ENCODE data around the gene CGB8. TPM values are rescaled to one million over a fixed set of nuclear protein-coding genes. Genes with fewer than 3 reads are reported as not detected.

Gene CGB8
- total RNA-seq, 1 donor from 2014 or later: not detected

GRCh38 chr19:48999481-49000325 is 49.2 kb downstream of the CGB8 start:
- peak in 1 of 2 experiments; percentile 71 for DNase-seq (ENCODE audit: low spot score in 2 of 2, unreplicated experiment in 2 of 2)
- Mint-ChIP-seq H3K27ac (peak overlapping the region; percentile 12), H3K27me3 (ENCODE audit: low read depth) (no peaks in the 10 kb centered on the region), H3K9me3 (no peaks in the 10 kb centered on the region), H3K36me3 (peaks cover 15% of the 10 kb centered on the region), H3K4me3 (no peak overlapping the region), H3K4me1 (peaks cover 6% of the 10 kb centered on the region)
- peak; percentile 59 for TF ChIP-seq CTCF (IDR thresholded peaks at IDR 0.05; ENCODE audit: unreplicated experiment)

- no peaks in the 10 kb centered on the region for H3K27me3 Mint-ChIP-seq (ENCODE audit: low read depth)
- no peak for TF ChIP-seq CTCF (IDR thresholded peaks at IDR 0.05; ENCODE audit: unreplicated experiment)
- H3K36me3 Mint-ChIP-seq: peaks cover 9% of the 10 kb centered on the region
- no peak overlapping the region for H3K4me3 Mint-ChIP-seq
- no peak overlapping the region for H3K27ac Mint-ChIP-seq
- peaks cover 15% of the 10 kb centered on the region for H3K4me1 Mint-ChIP-seq
- DNase-seq (ENCODE audit: low spot score in 2 of 2, unreplicated experiment in 2 of 2): no peak
- H3K9me3 Mint-ChIP-seq: no peaks in the 10 kb centered on the region
Measured at GRCh38 chr19:48997972-48998371, 50.9 kb downstream of the CGB8 start.

Small RNA genes within 50 kb of the gene (microRNA-seq; reads per million reads assigned to microRNA genes)
- not detected for gene MIR6798

Other genes with a start within 250 kb of the CGB8 start
- gene BCAT2, start 238.1 kb downstream of the CGB8 start, total RNA-seq: 45.3 to 47.3 TPM (median 45.7 TPM) in 3 replicates
- 22.9 to 29.6 TPM (median 27.1 TPM) in 3 replicates for gene HSD17B14, start 212.6 kb downstream of the CGB8 start, total RNA-seq
- 25.7 to 28.6 TPM (median 26.9 TPM) in 3 replicates for gene PLEKHA4, start 180.5 kb downstream of the CGB8 start, total RNA-seq
- gene PPP1R15A, start 176.7 kb downstream of the CGB8 start, total RNA-seq: 158 to 170 TPM (median 158 TPM) in 3 replicates
- gene TULP2, start 150.4 kb downstream of the CGB8 start, total RNA-seq: 0.38 to 1.4 TPM (median 0.84 TPM) in 3 replicates
- 152 to 159 TPM (median 159 TPM) in 3 replicates for gene NUCB1, start 148.8 kb downstream of the CGB8 start, total RNA-seq
- gene DHDH, start 115.4 kb downstream of the CGB8 start, total RNA-seq: 2.3 to 3.5 TPM (median 3.2 TPM) in 3 replicates
- gene BAX, start 94.2 kb downstream of the CGB8 start, total RNA-seq: 119 to 129 TPM (median 119 TPM) in 3 replicates
- gene FTL, start 83.8 kb downstream of the CGB8 start, total RNA-seq: 1,022 to 1,078 TPM (median 1,064 TPM) in 3 replicates
- gene GYS1, start 55.8 kb downstream of the CGB8 start, total RNA-seq: 53.6 to 60.5 TPM (median 58.8 TPM) in 3 replicates
- gene RUVBL2, start 55.2 kb downstream of the CGB8 start, total RNA-seq: 62.2 to 67.5 TPM (median 64.2 TPM) in 3 replicates
- not detected in 3 replicates for gene LHB, start 32.0 kb downstream of the CGB8 start, total RNA-seq
- gene CGB3, start 24.8 kb downstream of the CGB8 start, total RNA-seq: not detected in 3 replicates
- 0.71 to 4.7 TPM (median 1.2 TPM) in 3 replicates for gene CGB2, start 17.2 kb downstream of the CGB8 start, total RNA-seq
- 2.2 TPM in 1 of 3 replicates, not detected in the others for gene CGB1, start 12.2 kb downstream of the CGB8 start, total RNA-seq
- gene CGB5, start 5.3 kb downstream of the CGB8 start, total RNA-seq: 3.7 to 5.7 TPM (median 5.7 TPM) in 3 replicates
- gene CGB7, start 8.6 kb upstream of the CGB8 start, total RNA-seq: 23.1 to 26.5 TPM (median 25.5 TPM) in 3 replicates
- gene NTF4, start 15.7 kb upstream of the CGB8 start, total RNA-seq: 48.5 to 50.8 TPM (median 49.6 TPM) in 3 replicates
- 0.07 TPM in 1 of 3 replicates, not detected in the others for gene KCNA7, start 23.6 kb upstream of the CGB8 start, total RNA-seq
- 393 to 413 TPM (median 403 TPM) in 3 replicates for gene SNRNP70, start 36.3 kb upstream of the CGB8 start, total RNA-seq
- gene LIN7B, start 65.3 kb upstream of the CGB8 start, total RNA-seq: 9.6 to 12.8 TPM (median 9.8 TPM) in 3 replicates
- 0.94 to 1.6 TPM (median 0.97 TPM) in 3 replicates for gene C19orf73, start 70.0 kb upstream of the CGB8 start, total RNA-seq
- gene PPFIA3, start 70.4 kb upstream of the CGB8 start, total RNA-seq: 9.9 to 11.9 TPM (median 11.6 TPM) in 3 replicates
- gene HRC, start 106.3 kb upstream of the CGB8 start, total RNA-seq: 13.6 to 17.6 TPM (median 14.7 TPM) in 3 replicates
- 45.9 to 58.5 TPM (median 53.5 TPM) in 3 replicates for gene TRPM4, start 108.7 kb upstream of the CGB8 start, total RNA-seq